Type B pancreatic cell (in vitro differentiated cells): ENCODE results near the gene PCSK1N. TPM values are rescaled to one million over a fixed set of nuclear protein-coding genes. Genes with fewer than 3 reads are reported as not detected.

ENCODE experiments used
- DNase-seq: peaks from one replicate; pipeline ENCODE4 v3.0.0; 2021; ENCODE audit warnings: mixed read lengths; ENCODE audit not compliant: unreplicated experiment; ENCODE audit errors: extremely low spot score
- H3K27ac Mint-ChIP-seq: 2 replicates; pipeline ENCODE4 v1.8.0; 2021; ENCODE audit warnings: mild to moderate bottlenecking, mixed read lengths
- H3K27me3 Mint-ChIP-seq: 2 replicates; pipeline ENCODE4 v1.8.0; 2021; ENCODE audit warnings: mixed read lengths
- H3K36me3 Mint-ChIP-seq: 2 replicates; pipeline ENCODE4 v1.8.0; 2021; ENCODE audit warnings: mixed read lengths
- H3K4me1 Mint-ChIP-seq: one replicate; pipeline ENCODE4 v1.8.0; 2021; ENCODE audit warnings: mixed read lengths; ENCODE audit not compliant: unreplicated experiment
- H3K4me3 Mint-ChIP-seq: 2 replicates; pipeline ENCODE4 v1.8.0; 2021; ENCODE audit warnings: mild to moderate bottlenecking, mixed read lengths
- H3K9me3 Mint-ChIP-seq: 2 replicates; pipeline ENCODE4 v1.8.0; 2021; ENCODE audit warnings: mixed read lengths
- CTCF ChIP-seq: fragments of 200-600 bp; sonication (generic); conservative IDR thresholded peaks from 2 replicates; pipeline ENCODE4 v1.5.0; 2021; ENCODE audit warnings: antibody characterized with exemption, mild to moderate bottlenecking
- total RNA-seq: library from RNA; stranded (reverse); gene quantifications from 2 replicates; pipeline ENCODE4 v1.2.1, GENCODE V29; 2021; ENCODE audit warnings: low replicate concordance

The PCSK1N gene
- total RNA-seq, 1 donor from 2014 or later: 109 TPM

GRCh38 chrX:48831136-48831908 lies 4.1 kb downstream of the PCSK1N start:
- no peak overlapping the region for H3K4me3 Mint-ChIP-seq
- H3K36me3 Mint-ChIP-seq: peaks cover 4% of the 10 kb centered on the region
- H3K4me1 Mint-ChIP-seq: no peaks in the 10 kb centered on the region
- no peak for DNase-seq
- TF ChIP-seq CTCF: no peak
- no peak overlapping the region for H3K27ac Mint-ChIP-seq
- H3K9me3 Mint-ChIP-seq: no peaks in the 10 kb centered on the region
- peaks cover 58% of the 10 kb centered on the region for H3K27me3 Mint-ChIP-seq

- H3K27ac Mint-ChIP-seq: no peak overlapping the region
- H3K4me1 Mint-ChIP-seq: no peaks in the 10 kb centered on the region
These were observed 6.2 kb downstream of the PCSK1N start for GRCh38 chrX:48829016-48829735.

GRCh38 chrX:48827654-48827968 lies 7.8 kb downstream of the PCSK1N start:
- Mint-ChIP-seq H3K36me3 (peaks cover 13% of the 10 kb centered on the region), H3K4me1 (no peaks in the 10 kb centered on the region), H3K27me3 (peaks cover 27% of the 10 kb centered on the region), H3K4me3 (no peak overlapping the region), H3K9me3 (no peaks in the 10 kb centered on the region), H3K27ac (no peak overlapping the region)
- no peak for TF ChIP-seq CTCF
- no peak for DNase-seq

More at GRCh38 chrX:48829016-48829735, 6.2 kb downstream of the PCSK1N start:
- Mint-ChIP-seq H3K9me3 (no peaks in the 10 kb centered on the region), H3K4me3 (no peak overlapping the region), H3K27me3 (peaks cover 42% of the 10 kb centered on the region), H3K36me3 (peaks cover 13% of the 10 kb centered on the region)
- no peak for DNase-seq
- no peak for TF ChIP-seq CTCF

- no peak for TF ChIP-seq CTCF
- Mint-ChIP-seq H3K9me3 (no peaks in the 10 kb centered on the region), H3K27ac (no peak overlapping the region), H3K27me3 (peaks cover 22% of the 10 kb centered on the region), H3K36me3 (peaks cover 14% of the 10 kb centered on the region), H3K4me1 (no peaks in the 10 kb centered on the region), H3K4me3 (no peak overlapping the region)
- DNase-seq: no peak
These were observed 8.3 kb downstream of the PCSK1N start for GRCh38 chrX:48826876-48827653.

GRCh38 chrX:48826135-48826875 lies 9.1 kb downstream of the PCSK1N start, which contains the start of gene ERAS:
ERAS (plus strand) TSS chrX:48826513; CDS start chrX:48829124, 2,611 bp downstream.
- Mint-ChIP-seq H3K27ac (no peak within 1 kb of the TSS), H3K4me1 (no peaks in the 10 kb centered on the region), H3K4me3 (no peak within 1 kb of the TSS), H3K27me3 (peaks cover 22% of the 10 kb centered on the region), H3K9me3 (no peaks in the 10 kb centered on the region), H3K36me3 (peaks cover 17% of the 10 kb centered on the region)
- no peak for TF ChIP-seq CTCF
- DNase-seq: no peak
